IPS DF 6.9 (cell line): ENCODE data around the gene DDX56.

Source experiments
- DNase-seq: peaks from one replicate; pipeline ENCODE4 v3.0.0-alpha.2; 2013; ENCODE audit warnings: low read depth, low spot score
- H3K27ac ChIP-seq: one replicate; pipeline ENCODE4 v1.5.1; 2013; ENCODE audit warnings: low read length, control low read depth
- H3K27me3 ChIP-seq: 2 replicates; pipeline ENCODE4 v1.6.1; 2013; ENCODE audit warnings: mild to moderate bottlenecking, low read length; ENCODE audit not compliant: control insufficient read depth, insufficient read depth
- H3K36me3 ChIP-seq: 2 replicates; pipeline ENCODE4 v1.6.1; 2013; ENCODE audit warnings: low read length; ENCODE audit not compliant: control insufficient read depth, insufficient read depth
- H3K4me1 ChIP-seq: 2 replicates; pipeline ENCODE4 v1.6.1; 2013; ENCODE audit warnings: low read length; ENCODE audit not compliant: control insufficient read depth, insufficient read depth
- H3K4me3 ChIP-seq: 2 replicates; pipeline ENCODE4 v1.5.1; 2013; ENCODE audit warnings: mild to moderate bottlenecking, low read length
- H3K9me3 ChIP-seq: 2 replicates; pipeline ENCODE4 v1.6.1; 2013; ENCODE audit warnings: low read length, inconsistent platforms; ENCODE audit not compliant: control insufficient read depth, insufficient read depth
- WGBS: extraction: QIAGEN DNeasy Blood & Tissue Kit; methylation state at CpG from one replicate; pipeline ENCODE4 v1.1.7; 2013; ENCODE audit warnings: mixed read lengths, missing lambda C conversion rate; ENCODE audit not compliant: insufficient read length, insufficient coverage; 5-methylcytosine and 5-hydroxymethylcytosine counted together

Gene DDX56

DNA sequence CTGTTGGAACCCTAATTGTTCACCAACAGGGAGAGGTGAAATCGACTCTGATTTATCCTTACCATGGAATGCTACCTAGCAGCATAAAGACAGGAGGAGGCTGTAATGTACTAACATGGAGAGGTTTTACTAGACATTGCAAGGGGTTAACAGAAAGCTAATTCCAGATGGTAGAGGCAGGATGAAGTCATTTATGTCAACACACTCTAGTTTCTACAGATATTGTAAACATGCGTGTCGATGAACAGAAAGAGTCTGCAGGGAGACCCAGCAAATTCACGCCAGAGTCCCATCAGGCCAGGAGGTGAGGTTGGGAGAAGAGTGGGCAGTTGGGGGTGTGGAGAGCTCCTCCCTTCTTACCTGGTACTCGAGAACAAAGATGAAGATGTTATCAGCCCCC, 39.6 kb downstream of the DDX56 start:
- Histone ChIP-seq H3K4me1 (no peaks in the 10 kb centered on the region), H3K27ac (no peak overlapping the region), H3K4me3 (no peak overlapping the region), H3K9me3 (no peaks in the 10 kb centered on the region), H3K27me3 (no peaks in the 10 kb centered on the region), H3K36me3 (no peaks in the 10 kb centered on the region)
- no CpG with 5 or more reads among the region's 5 CpGs for WGBS
- DNase-seq, result no peak

- no peaks in the 10 kb centered on the region for H3K4me1 ChIP-seq
- no peak overlapping the region for H3K27ac ChIP-seq
- no peak for DNase-seq
- H3K36me3 ChIP-seq, result no peaks in the 10 kb centered on the region
- no peaks in the 10 kb centered on the region for H3K27me3 ChIP-seq
- no CpG with 5 or more reads among the region's 8 CpGs for WGBS
- no peak overlapping the region for H3K4me3 ChIP-seq
- no peaks in the 10 kb centered on the region for H3K9me3 ChIP-seq
Measured at GRCh38 chr7:44533301-44534055, 40.2 kb downstream of the DDX56 start.

- no peak for DNase-seq
Measured at GRCh38 chr7:44531421-44532380, 42.0 kb downstream of the DDX56 start.

GRCh38 chr7:44530990-44531389, 42.7 kb downstream of the DDX56 start:
- Histone ChIP-seq H3K4me3 (no peak overlapping the region), H3K27ac (no peak overlapping the region), H3K4me1 (no peaks in the 10 kb centered on the region), H3K9me3 (no peaks in the 10 kb centered on the region), H3K27me3 (no peaks in the 10 kb centered on the region), H3K36me3 (no peaks in the 10 kb centered on the region)
- no peak for DNase-seq
- WGBS, result no CpG with 5 or more reads among the region's 10 CpGs

More at GRCh38 chr7:44531421-44532380, 42.0 kb downstream of the DDX56 start:
- Histone ChIP-seq H3K27me3 (no peaks in the 10 kb centered on the region), H3K4me3 (no peak overlapping the region), H3K36me3 (no peaks in the 10 kb centered on the region), H3K9me3 (no peaks in the 10 kb centered on the region), H3K4me1 (no peaks in the 10 kb centered on the region), H3K27ac (no peak overlapping the region)
- no CpG with 5 or more reads among the region's 17 CpGs for WGBS

DNA sequence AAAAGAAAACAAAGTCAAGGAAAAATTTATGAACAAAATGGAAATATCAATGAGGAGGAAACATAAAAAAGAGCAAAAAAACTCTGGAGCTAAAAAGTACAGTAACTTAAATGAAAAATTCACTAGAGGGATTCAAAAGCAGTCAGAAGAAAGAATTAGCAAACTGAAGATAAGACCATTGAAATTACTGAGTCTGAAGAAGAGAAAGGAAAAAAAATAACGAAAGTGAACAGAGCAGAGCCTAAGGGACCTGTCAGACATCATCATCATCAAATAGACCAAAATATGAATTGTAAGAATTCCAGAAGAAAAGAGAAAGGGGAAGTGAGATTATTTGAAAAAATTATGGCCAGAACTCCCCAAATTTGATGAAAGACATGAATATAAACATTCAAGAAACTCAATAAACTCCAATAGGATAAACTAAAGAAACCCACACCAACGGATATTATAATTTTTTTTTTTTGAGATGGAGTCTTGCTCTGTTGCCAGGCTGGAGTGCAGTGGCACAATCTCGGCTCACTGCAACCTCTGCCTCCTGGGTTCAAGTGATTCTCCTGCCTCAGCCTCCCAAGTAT, 48.8 kb downstream of the DDX56 start:
- no CpG with 5 or more reads among the region's 3 CpGs for WGBS
- Histone ChIP-seq H3K27ac (no peak overlapping the region), H3K36me3 (no peaks in the 10 kb centered on the region), H3K9me3 (no peaks in the 10 kb centered on the region), H3K4me1 (no peaks in the 10 kb centered on the region), H3K27me3 (no peaks in the 10 kb centered on the region), H3K4me3 (no peak overlapping the region)
- no peak for DNase-seq

DNA sequence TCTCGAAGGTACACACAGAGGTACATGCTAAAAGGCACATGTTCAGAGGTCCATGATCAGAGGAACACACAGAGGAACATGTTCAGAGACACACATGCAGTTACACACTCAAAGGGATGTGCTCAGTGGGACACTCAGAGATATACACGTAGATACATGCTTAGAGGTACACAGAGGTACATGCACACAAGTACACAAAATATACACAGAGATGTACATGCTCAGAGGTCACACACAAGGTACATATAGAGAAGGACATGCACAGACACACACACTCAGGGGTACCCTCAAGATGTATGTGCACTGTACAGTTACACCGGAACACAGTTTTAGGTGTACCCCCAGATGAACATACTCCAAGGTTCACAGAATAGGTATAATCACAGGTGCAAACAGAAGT, 51.4 kb downstream of the DDX56 start:
- no CpG with 5 or more reads among the region's 3 CpGs for WGBS
- H3K4me1 ChIP-seq, result no peaks in the 10 kb centered on the region
- no peak overlapping the region for H3K4me3 ChIP-seq
- no peaks in the 10 kb centered on the region for H3K36me3 ChIP-seq
- no peak overlapping the region for H3K27ac ChIP-seq
- H3K9me3 ChIP-seq, result no peaks in the 10 kb centered on the region
- no peaks in the 10 kb centered on the region for H3K27me3 ChIP-seq
- DNase-seq, result no peak

- no peaks in the 10 kb centered on the region for H3K9me3 ChIP-seq
- no peak for DNase-seq
- H3K4me1 ChIP-seq, result no peaks in the 10 kb centered on the region
- no peak overlapping the region for H3K4me3 ChIP-seq
- no peak overlapping the region for H3K27ac ChIP-seq
- no peaks in the 10 kb centered on the region for H3K36me3 ChIP-seq
- no CpG with 5 or more reads among the region's 15 CpGs for WGBS
- no peaks in the 10 kb centered on the region for H3K27me3 ChIP-seq
Measured at GRCh38 chr7:44521347-44522095, 52.2 kb downstream of the DDX56 start.

GRCh38 chr7:44520574-44520973, 53.1 kb downstream of the DDX56 start:
- Histone ChIP-seq H3K36me3 (no peaks in the 10 kb centered on the region), H3K9me3 (no peaks in the 10 kb centered on the region), H3K27ac (no peak overlapping the region), H3K27me3 (no peaks in the 10 kb centered on the region), H3K4me3 (no peak overlapping the region), H3K4me1 (no peaks in the 10 kb centered on the region)
- no CpG with 5 or more reads among the region's 5 CpGs for WGBS
- DNase-seq, result no peak

DNA sequence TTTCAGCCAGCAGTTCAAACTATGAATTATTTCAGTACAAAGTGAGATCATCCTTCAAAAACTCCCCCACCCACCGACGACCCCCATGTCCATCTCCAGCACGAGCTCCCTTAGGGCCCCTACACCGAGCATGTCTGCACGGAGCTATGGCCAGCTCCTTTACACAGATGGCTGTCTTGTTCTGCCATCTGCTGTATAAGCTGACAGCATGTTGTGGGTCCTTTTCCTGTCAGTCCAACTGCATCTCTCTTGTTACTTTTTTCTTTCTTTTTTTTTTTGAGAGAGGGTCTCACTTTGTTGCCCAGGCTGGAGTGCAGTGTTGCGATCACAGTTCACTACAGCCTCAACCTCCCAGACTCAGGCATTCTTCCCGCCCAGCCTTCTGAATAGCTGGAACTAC, 54.2 kb downstream of the DDX56 start:
- WGBS, result no CpG with 5 or more reads among the region's 7 CpGs
- Histone ChIP-seq H3K27ac (no peak overlapping the region), H3K4me1 (no peaks in the 10 kb centered on the region), H3K4me3 (no peak overlapping the region), H3K27me3 (no peaks in the 10 kb centered on the region), H3K36me3 (no peaks in the 10 kb centered on the region), H3K9me3 (no peaks in the 10 kb centered on the region)
- DNase-seq, result no peak

GRCh38 chr7:44518761-44519160, 54.9 kb downstream of the DDX56 start:
- no peaks in the 10 kb centered on the region for H3K4me1 ChIP-seq
- no peaks in the 10 kb centered on the region for H3K36me3 ChIP-seq
- H3K27ac ChIP-seq, result no peak overlapping the region
- WGBS, result no CpG with 5 or more reads among the region's 3 CpGs
- DNase-seq, result no peak
- no peaks in the 10 kb centered on the region for H3K9me3 ChIP-seq
- H3K4me3 ChIP-seq, result no peak overlapping the region
- H3K27me3 ChIP-seq, result no peaks in the 10 kb centered on the region
